ENCODE measurements around the gene SEMA4G. TPM values are rescaled to one million over a fixed set of nuclear protein-coding genes. Genes with fewer than 3 reads are reported as not detected.
A peak's percentile ranks its signal among the peaks of the same experiment; 100 is the strongest.

SEMA4G gene
- total and polyA plus RNA-seq, 2 of the 4 experiments (the other 2 are of a cell fraction) = 0.90 to 8.7 TPM

DNA sequence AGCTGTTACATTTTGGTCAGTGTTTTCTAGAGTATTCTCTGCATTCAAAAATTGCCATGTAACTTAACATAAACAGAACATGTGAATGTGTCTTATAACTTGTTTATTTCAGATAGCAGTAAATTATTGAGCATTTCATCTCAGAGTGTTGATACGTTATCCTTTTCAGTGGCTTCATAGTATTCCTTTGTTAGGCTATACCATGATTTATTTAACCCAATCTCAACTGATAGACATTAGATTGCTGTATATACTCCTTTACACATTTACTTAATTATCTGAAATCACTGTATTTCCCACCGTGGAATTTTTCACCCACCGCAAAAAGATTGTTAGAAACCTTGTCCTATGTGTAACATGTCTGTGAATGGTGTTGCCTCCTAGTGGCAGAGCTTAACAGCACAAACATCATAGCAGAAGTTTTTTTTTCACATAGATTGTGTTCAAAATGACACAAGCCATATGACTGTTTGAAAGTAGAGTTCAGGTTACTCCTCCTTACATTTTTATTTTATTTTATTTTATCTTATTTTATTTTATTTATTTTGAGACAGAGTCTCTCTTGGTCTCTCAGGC, 35.1 kb upstream of the SEMA4G start:
- Histone ChIP-seq H3K56ac (ENCODE audit: extremely low read depth, insufficient read depth, low read length) (no peak overlapping the region), H2AFZ (replicated peaks; ENCODE audit: low read length, poor library complexity) (no peak overlapping the region), H3K4ac (ENCODE audit: low read depth, low read length) (no peak overlapping the region), H2AK5ac (ENCODE audit: low read depth, low read length) (no peak overlapping the region), H3K4me1 (ENCODE audit: control insufficient read depth, insufficient read depth, low read length) (peaks cover 3% of the 10 kb centered on the region), H4K5ac (ENCODE audit: low read depth, low read length) (no peak overlapping the region), H3K36me3 (ENCODE audit: control insufficient read depth, insufficient read depth, low read length) (peaks cover 51% of the 10 kb centered on the region), H4K91ac (ENCODE audit: insufficient read depth, low read depth, low read length) (no peak overlapping the region), H2BK120ac (ENCODE audit: low read depth, low read length) (no peak overlapping the region), H3K9me3 (ENCODE audit: control insufficient read depth, insufficient read depth, low read length) (no peaks in the 10 kb centered on the region), H3K9me1 (ENCODE audit: insufficient read depth, low read length) (no peaks in the 10 kb centered on the region), H3K9ac (ENCODE audit: low read depth, low read length) (no peak overlapping the region), H3K79me1 (ENCODE audit: low read depth in 1 of 2, low read length in 2 of 2) (peaks cover 0 to 15% of the 10 kb centered on the region in 2 experiments; a peak in 3 of 4 replicates), H3K23ac (ENCODE audit: low read depth, low read length) (no peak overlapping the region), H3K4me3 (ENCODE audit: insufficient read depth, low read depth, low read length) (no peak overlapping the region), H4K8ac (ENCODE audit: low read depth in 2 of 2, low read length in 2 of 2) (no peak overlapping the region), H3K14ac (replicated peaks; ENCODE audit: low read depth, low read length) (no peak overlapping the region), H3K18ac (ENCODE audit: low read depth, low read length) (no peak overlapping the region), H3K27me3 (ENCODE audit: control insufficient read depth, insufficient read depth, low read length) (no peaks in the 10 kb centered on the region), H4K20me1 (ENCODE audit: insufficient read depth, low read length) (no peaks in the 10 kb centered on the region), H2AK9ac (replicated peaks; ENCODE audit: low read depth, low read length, poor library complexity) (no peak overlapping the region), H3K4me2 (ENCODE audit: low read depth, low read length) (no peak overlapping the region), H2BK5ac (ENCODE audit: low read depth, low read length, poor library complexity, severe bottlenecking) (no peak overlapping the region), H2BK20ac (ENCODE audit: low read depth, low read length) (no peak overlapping the region), H2BK15ac (ENCODE audit: low read depth, low read length) (no peak overlapping the region), H3K27ac (ENCODE audit: insufficient read depth, low read length) (no peak overlapping the region)
- no peak for ATAC-seq (ENCODE audit: low read depth)
- in situ Hi-C loops (cut with MboI; ENCODE audit: low sequenced_read_pairs) = loop anchor here (25.0 kb wide), 1 partner anchor 878 kb away; the partner anchor contains the start of gene OGA
- DNase-seq = no peak
- TF ChIP-seq, protein P1, sequence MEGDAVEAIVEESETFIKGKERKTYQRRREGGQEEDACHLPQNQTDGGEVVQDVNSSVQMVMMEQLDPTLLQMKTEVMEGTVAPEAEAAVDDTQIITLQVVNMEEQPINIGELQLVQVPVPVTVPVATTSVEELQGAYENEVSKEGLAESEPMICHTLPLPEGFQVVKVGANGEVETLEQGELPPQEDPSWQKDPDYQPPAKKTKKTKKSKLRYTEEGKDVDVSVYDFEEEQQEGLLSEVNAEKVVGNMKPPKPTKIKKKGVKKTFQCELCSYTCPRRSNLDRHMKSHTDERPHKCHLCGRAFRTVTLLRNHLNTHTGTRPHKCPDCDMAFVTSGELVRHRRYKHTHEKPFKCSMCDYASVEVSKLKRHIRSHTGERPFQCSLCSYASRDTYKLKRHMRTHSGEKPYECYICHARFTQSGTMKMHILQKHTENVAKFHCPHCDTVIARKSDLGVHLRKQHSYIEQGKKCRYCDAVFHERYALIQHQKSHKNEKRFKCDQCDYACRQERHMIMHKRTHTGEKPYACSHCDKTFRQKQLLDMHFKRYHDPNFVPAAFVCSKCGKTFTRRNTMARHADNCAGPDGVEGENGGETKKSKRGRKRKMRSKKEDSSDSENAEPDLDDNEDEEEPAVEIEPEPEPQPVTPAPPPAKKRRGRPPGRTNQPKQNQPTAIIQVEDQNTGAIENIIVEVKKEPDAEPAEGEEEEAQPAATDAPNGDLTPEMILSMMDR (conservative IDR thresholded peaks at IDR 0.05; ENCODE audit: low read depth, low read length) = peak; percentile 37
- TF ChIP-seq RAD21 (IDR thresholded peaks at IDR 0.05; ENCODE audit: low read length) = 0 out of 2 replicates have a peak, but pooled peaks have one; percentile 11
- peak; percentile 23; the same call in 1 of the 2 replicates for TF ChIP-seq SMC3 (IDR thresholded peaks at IDR 0.05; ENCODE audit: low read depth, low read length)
- TF ChIP-seq CEBPB (IDR thresholded peaks at IDR 0.05; ENCODE audit: low read depth, low read length) = no peak
- POLR2A ChIA-PET (ENCODE audit: unreplicated experiment) = no interaction called here
- CTCF ChIA-PET = interaction anchor here (1.6 kb wide), 1 partner anchor 14 kb away, joined by 4 read pairs; no protein-coding TSS in a partner anchor
- WGBS, 2 experiments (ENCODE audit: extremely low coverage in 2 of 2, insufficient read length in 1 of 2) = no CpG with 5 or more reads among the region's 3 CpGs
- dilution Hi-C loops (cut with HindIII; ENCODE audit: low sequenced_read_pairs, unreplicated experiment) = no loop called here
- BruUV-seq (replicated peaks) = no TSS peak
- intact Hi-C loops (cut with micrococcal nuclease) = no loop called here
